SH-SY5Y (cell line): Measurements from ENCODE around the gene SPG21.

Experiments used
- GATA2 ChIP-seq: IDR thresholded peaks from 2 replicates; pipeline ENCODE4 v1.6.1; 2011; ENCODE audit warnings: mild to moderate bottlenecking, low read depth, low read length
- GATA3 ChIP-seq: IDR thresholded peaks from 2 replicates; pipeline ENCODE4 v1.6.1; 2011; ENCODE audit warnings: low read depth, mild to moderate bottlenecking, low read length, moderate library complexity

Gene SPG21

GRCh38 chr15:64989416-64990167 is at the start of gene SPG21:
Gene SPG21, minus strand, starts transcription at chr15:64989914. Its CDS starts 6,345 bp downstream, at chr15:64983569.
- TF ChIP-seq GATA3 (no peak), GATA2 (no peak)

DNA sequence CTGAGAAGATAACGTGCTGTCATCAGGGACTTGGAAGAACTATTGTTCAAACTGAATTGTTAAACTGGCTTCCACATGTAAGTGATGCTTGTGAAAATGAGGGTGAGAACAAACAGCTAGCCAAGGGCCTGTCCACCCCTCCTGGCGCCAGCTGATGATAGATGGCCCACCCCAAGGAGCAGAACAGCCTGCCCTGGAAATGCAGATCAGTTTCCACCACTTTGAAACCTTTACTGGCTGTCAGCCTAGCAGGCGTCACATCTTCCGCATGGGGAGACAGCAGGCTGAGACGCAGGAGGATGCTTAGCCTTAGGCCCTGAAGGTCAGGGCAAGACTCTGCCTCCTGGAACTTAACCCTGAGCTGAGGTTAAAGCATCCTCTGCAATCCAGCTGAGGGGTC is 49.1 kb upstream of the SPG21 start:
- TF ChIP-seq GATA3 (no peak), GATA2 (no peak)

- TF ChIP-seq GATA2 (no peak), GATA3 (no peak)
These were observed 48.7 kb upstream of the SPG21 start for GRCh38 chr15:65038428-65038827.

DNA sequence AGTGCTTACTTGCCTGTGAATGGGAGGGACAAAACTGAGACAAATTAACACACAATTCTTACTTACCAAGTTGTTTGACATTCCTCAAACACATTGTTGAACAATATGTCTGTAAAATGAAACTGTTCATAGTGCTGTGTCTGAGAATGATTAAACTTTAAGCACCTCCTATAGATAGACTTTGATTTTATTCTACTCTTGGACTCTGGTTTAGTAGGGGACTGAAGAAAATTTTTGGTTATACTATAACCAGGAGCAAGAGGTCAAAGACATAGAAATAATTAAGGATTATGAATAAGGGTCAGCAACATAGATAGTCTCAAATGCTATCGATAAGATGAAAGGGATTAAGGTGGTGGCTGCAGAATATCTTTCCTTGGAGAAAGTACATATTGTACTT is 47.6 kb upstream of the SPG21 start:
- TF ChIP-seq GATA2 (no peak), GATA3 (no peak)

- TF ChIP-seq GATA3 (no peak), GATA2 (no peak)
These were observed 45.0 kb upstream of the SPG21 start for GRCh38 chr15:65034719-65035118.

DNA sequence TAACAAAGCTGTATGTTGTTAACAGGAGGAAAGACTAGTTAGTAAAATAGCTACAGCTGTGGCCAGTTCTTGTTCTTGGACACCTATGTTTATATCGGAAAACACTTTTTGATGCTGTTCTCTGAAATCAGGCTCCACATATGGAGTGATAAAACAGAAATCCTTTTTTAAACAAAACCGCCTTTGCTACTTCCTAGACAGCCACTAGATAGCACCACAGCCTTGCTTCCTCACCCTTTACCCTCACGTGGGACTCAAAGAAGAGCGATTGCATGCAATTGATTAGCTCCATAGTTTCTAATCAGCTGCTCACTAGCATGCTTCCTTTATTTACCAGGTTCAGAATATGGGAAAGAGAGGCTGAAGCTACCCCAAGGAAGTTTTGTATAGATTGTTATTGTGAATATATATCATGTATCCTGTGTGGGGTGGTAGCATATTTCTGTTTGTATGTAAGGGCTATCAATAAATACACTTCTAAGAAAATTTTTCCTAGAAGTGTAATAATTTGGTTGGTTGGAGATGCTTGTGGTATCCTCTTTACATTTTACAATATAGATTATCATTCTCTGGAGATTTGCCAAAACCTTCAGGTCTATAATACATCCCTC is 44.0 kb upstream of the SPG21 start:
- TF ChIP-seq GATA3 (no peak), GATA2 (no peak)

- no peak for TF ChIP-seq GATA3
- no peak for TF ChIP-seq GATA2
These were observed 43.3 kb upstream of the SPG21 start for GRCh38 chr15:65032801-65033537.

GRCh38 chr15:65029736-65030208 is 40.1 kb upstream of the SPG21 start:
- TF ChIP-seq GATA2 (no peak), GATA3 (no peak)

DNA sequence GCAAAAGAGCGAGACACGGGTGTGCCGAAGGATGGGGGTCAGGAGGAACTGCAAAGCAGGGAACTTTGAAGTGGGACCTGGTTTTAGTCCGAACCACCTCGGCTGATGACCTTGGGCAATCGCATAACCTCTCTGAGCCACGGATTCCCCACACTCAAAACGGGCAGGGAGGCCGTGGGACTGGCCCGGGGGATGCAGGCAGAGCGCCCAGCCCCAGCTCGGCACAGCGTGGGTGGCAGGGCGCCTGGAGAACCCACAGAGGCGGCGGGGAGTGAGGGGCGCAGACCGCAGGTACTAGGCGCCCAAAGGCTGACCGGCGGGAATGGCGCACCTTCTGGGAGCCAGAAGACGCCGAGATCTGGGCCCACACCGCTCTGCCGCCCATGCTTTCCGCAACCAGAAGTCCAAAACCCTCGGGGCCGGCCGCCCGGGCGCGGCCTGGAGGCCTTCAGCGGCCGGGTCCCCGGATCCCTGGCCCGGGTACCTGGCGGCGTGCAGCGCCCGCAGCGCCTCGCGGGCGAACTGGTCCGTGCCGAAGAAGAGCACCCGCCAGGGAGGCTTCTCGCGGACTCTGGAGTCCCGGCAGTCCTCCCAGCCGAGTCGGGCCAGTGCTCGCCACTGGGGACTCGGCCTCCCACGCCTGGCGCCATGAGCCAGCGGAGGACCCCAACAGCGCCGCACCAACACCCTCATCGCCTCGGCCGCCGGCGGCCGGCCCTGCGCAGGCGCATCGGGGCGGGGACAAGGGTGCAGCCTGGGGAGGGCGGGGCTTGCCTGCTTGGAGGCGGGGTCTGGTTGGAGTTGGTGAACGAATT is 39.4 kb upstream of the SPG21 start, which contains the start of gene MTFMT:
Gene MTFMT (minus strand): TSS at position 719 of the 815 bp plus-strand sequence. CDS start 26 bp downstream, at position 693.
- TF ChIP-seq GATA2 (no peak), GATA3 (no peak)

DNA sequence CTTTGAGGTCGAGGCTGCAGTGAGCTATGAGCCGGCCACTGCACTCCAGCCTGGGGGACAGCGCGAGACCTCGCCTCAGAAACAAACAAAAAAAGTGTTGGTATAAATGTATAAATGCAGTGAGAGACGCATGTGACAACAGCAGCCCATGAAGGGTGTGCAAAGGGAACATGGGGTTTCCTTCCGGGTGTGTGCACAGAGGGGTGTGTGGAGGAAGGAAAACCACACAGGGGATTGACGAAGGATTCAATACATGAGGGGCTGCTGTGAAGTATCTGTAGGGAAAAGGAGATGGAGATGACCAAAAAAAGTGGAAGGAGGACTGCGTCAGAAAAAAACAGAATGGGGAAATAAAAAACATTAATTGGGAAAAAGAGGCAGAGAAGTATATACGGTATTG is 38.6 kb upstream of the SPG21 start:
- TF ChIP-seq GATA2 (no peak), GATA3 (no peak)

GRCh38 chr15:65027593-65027992 is 37.9 kb upstream of the SPG21 start:
- TF ChIP-seq GATA2 (no peak), GATA3 (no peak)

DNA sequence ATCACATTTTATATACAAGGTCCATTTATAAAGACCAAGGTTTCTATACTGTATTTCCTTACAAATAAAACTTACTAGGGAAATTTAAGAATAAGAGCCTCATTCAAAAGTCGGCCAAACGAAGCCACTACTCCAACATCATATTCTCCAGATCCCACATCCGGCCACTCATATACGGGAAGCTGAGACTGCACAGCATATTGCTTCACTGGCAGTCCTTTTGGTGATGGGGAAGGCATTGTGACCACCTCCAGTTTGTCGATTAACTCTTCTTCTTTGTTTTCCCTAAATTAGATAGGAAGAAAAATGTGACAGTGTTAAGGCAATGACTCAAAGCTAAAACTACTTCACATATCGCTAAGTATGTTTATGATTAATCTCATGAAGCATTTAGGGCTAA is 37.0 kb upstream of the SPG21 start:
- TF ChIP-seq GATA3, result no peak
- TF ChIP-seq GATA2, result no peak

DNA sequence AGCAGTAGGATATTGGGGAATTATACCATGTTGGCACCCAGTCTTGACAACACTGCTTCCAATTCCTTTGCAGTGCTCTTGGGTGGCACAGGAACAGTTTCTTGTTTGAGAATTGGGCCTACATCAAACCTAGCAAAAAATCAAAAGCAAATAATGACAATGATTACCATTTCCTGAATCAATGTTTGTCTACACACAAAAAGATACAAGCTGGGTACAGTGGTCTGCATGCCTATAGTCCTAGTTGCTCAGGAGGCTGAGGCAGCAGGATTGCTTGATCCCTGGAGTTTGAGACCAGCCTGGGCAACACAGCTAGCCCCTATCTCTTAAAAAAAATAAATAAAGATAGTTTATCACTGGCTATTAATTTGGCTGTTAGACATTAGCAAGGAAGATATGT is 31.8 kb upstream of the SPG21 start:
- no peak for TF ChIP-seq GATA3
- no peak for TF ChIP-seq GATA2

DNA sequence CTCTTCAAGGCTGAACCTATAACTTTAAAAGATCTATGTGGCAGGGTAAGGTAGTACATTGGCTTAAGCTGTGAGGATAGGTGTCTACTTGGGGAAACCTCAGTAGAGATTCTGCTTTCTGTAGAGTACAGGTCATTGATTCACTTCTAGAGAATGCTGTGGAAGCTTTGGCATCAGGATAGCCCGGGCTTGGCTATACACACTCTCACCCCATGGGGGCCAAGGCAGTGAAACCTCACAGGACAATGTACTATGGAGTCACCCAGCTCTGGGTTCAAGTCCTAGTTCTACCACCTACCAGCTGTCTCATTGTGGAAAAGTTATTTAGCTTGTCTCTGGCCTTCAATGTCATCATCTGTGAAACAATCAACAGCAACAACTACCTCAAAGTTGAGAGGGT is 30.7 kb upstream of the SPG21 start:
- TF ChIP-seq GATA2, result no peak
- no peak for TF ChIP-seq GATA3

DNA sequence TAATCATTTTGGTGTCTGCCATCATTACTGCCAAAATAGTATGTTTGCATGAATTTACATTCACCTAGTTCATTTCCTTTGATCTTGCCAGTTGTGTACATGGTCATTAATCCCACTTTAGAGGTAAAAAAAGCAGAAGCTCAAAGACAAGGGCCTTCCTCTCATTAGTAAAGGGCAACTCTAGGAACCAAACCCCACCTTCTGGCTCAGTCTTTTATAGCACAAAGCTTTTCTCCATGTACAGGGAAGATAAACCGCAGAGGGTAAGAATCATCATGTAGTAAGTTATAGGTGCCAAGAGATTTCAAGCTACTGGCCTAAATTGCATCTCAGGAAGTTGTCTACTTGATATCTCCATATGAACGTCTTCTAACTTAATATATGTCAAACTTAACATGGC is 19.3 kb upstream of the SPG21 start:
- TF ChIP-seq GATA2 (no peak), GATA3 (no peak)

DNA sequence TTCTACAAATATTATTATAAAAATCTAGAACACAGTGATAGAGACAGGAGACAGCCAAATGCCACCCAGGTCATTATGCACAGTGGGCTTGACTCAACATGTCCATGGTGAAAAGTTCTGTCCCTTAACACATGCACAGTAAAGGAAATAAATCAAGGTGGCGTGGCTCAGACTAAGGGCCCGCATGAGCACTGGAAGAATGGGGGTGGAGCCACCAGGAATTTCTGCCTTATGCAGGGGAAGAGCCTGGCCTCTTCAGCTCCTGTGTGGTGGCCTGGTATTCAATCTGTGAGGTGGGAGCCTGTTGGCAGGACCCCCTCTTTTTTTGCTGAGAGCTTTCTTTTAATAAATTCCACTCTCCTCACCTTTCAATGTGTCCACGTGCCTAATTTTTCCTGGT is 17.2 kb upstream of the SPG21 start:
- TF ChIP-seq GATA2 (no peak), GATA3 (no peak)
